GM23338 (cell line): ENCODE results near the gene C22orf23. TPM values are rescaled to one million over a fixed set of nuclear protein-coding genes. Genes with fewer than 3 reads are reported as not detected.

ENCODE experiments used
- ATAC-seq: fragments of 200-7000 bp; cut with Tn5 transposase; 3 replicates; pipeline ENCODE4 v1.9.1; 2020
- DNase-seq: peaks from one replicate; pipeline ENCODE4 v3.0.0-alpha.2; 2015; ENCODE audit warnings: low spot score
- H2AFZ ChIP-seq: fragments of 200-600 bp; sonication (generic); 2 replicates; pipeline ENCODE4 v1.8.0; 2016; ENCODE audit warnings: antibody characterized with exemption, mild to moderate bottlenecking, moderate library complexity
- H3F3A ChIP-seq: fragments of 200-600 bp; sonication (generic); replicated peaks from 2 replicates; pipeline ENCODE4 v1.8.0; 2017; ENCODE audit warnings: antibody characterized with exemption, mixed run types, low read depth
- H3K27ac ChIP-seq: fragments of 200-600 bp; sonication (generic); 2 replicates; pipeline ENCODE4 v1.6.1; 2016; ENCODE audit warnings: low read depth
- H3K27me3 ChIP-seq: fragments of 200-600 bp; sonication (generic); 2 replicates; pipeline ENCODE4 v1.8.0; 2016; ENCODE audit warnings: mild to moderate bottlenecking, mixed run types, moderate library complexity; ENCODE audit not compliant: insufficient read depth
- H3K36me3 ChIP-seq: fragments of 200-600 bp; sonication (generic); 2 replicates; pipeline ENCODE4 v1.8.0; 2016; ENCODE audit warnings: mild to moderate bottlenecking; ENCODE audit not compliant: insufficient read depth
- H3K4me1 ChIP-seq: fragments of 200-600 bp; sonication (generic); 2 replicates; pipeline ENCODE4 v1.8.0; 2016; ENCODE audit warnings: mild to moderate bottlenecking, moderate library complexity; ENCODE audit not compliant: insufficient read depth
- H3K4me2 ChIP-seq: fragments of 200-600 bp; sonication (generic); 2 replicates; pipeline ENCODE4 v1.7.1; 2017; ENCODE audit warnings: mixed run types
- H3K4me3 ChIP-seq: fragments of 200-600 bp; sonication (generic); 2 replicates; pipeline ENCODE4 v1.6.1; 2016; ENCODE audit warnings: mixed run types
- H3K79me2 ChIP-seq: fragments of 200-600 bp; sonication (generic); replicated peaks from 2 replicates; pipeline ENCODE4 v1.8.0; 2017; ENCODE audit warnings: mild to moderate bottlenecking; ENCODE audit not compliant: insufficient read depth
- H3K9me2 ChIP-seq: fragments of 200-600 bp; sonication (generic); 2 replicates; pipeline ENCODE4 v1.8.0; 2017; ENCODE audit not compliant: insufficient read depth
- H4K20me1 ChIP-seq: fragments of 200-600 bp; sonication (generic); replicated peaks from 2 replicates; pipeline ENCODE4 v1.8.0; 2017; ENCODE audit warnings: mild to moderate bottlenecking; ENCODE audit not compliant: insufficient read depth
- H3K27ac Mint-ChIP-seq: 2 replicates; pipeline ENCODE4 v1.8.0; 2020; ENCODE audit warnings: inconsistent platforms, mild to moderate bottlenecking, moderate library complexity, mixed read lengths
- H3K27me3 Mint-ChIP-seq: 3 replicates; pipeline ENCODE4 v1.8.0; 2022; ENCODE audit warnings: low read depth, mild to moderate bottlenecking, moderate library complexity, mixed read lengths, inconsistent platforms; ENCODE audit not compliant: insufficient read depth, poor library complexity
- H3K36me3 Mint-ChIP-seq: 3 replicates; pipeline ENCODE4 v1.8.0; 2021; ENCODE audit warnings: low read depth, mild to moderate bottlenecking, inconsistent platforms, moderate library complexity, mixed read lengths
- H3K4me1 Mint-ChIP-seq: 3 replicates; pipeline ENCODE4 v1.8.0; 2020; ENCODE audit warnings: mild to moderate bottlenecking, inconsistent platforms, mixed read lengths
- H3K4me3 Mint-ChIP-seq: 3 replicates; pipeline ENCODE4 v1.8.0; 2021; ENCODE audit warnings: moderate library complexity, mild to moderate bottlenecking, inconsistent platforms, mixed read lengths
- H3K9me3 Mint-ChIP-seq: 3 replicates; pipeline ENCODE4 v1.8.0; 2020; ENCODE audit warnings: moderate library complexity, mild to moderate bottlenecking, inconsistent platforms, mixed read lengths
- CREB1 ChIP-seq: fragments of 250-450 bp; sonication (Bioruptor Pico); IDR thresholded peaks from 2 replicates; pipeline ENCODE4 v1.5.0; 2020; ENCODE audit warnings: low read depth, mild to moderate bottlenecking, moderate library complexity
- ETS1 ChIP-seq: IDR thresholded peaks from 2 replicates; pipeline ENCODE4 v1.6.1; 2016; ENCODE audit warnings: antibody characterized with exemption
- EZH2 ChIP-seq: fragments of 200-600 bp; sonication (generic); IDR thresholded peaks from one replicate; pipeline ENCODE4 v1.8.0; 2017; ENCODE audit warnings: antibody characterized with exemption, mild to moderate bottlenecking, low read depth; ENCODE audit not compliant: unreplicated experiment
- EZH2phosphoT487 ChIP-seq: fragments of 200-600 bp; sonication (generic); IDR thresholded peaks from one replicate; pipeline ENCODE4 v1.8.1; 2018; ENCODE audit warnings: antibody characterized with exemption; ENCODE audit not compliant: unreplicated experiment
- JUNB ChIP-seq: IDR thresholded peaks from one replicate; pipeline ENCODE4 v1.6.1; 2016; ENCODE audit warnings: antibody characterized with exemption; ENCODE audit not compliant: unreplicated experiment
- NANOG ChIP-seq: IDR thresholded peaks from 2 replicates; pipeline ENCODE4 v1.6.1; 2016; ENCODE audit warnings: antibody characterized with exemption, borderline replicate concordance
- POLR2AphosphoS5 ChIP-seq: IDR thresholded peaks from 2 replicates; pipeline ENCODE4 v1.6.1; 2016; ENCODE audit warnings: antibody characterized with exemption, low read depth
- REST ChIP-seq: IDR thresholded peaks from one replicate; pipeline ENCODE4 v1.6.1; 2018; ENCODE audit warnings: antibody characterized with exemption; ENCODE audit not compliant: unreplicated experiment
- STAT1 ChIP-seq: IDR thresholded peaks from one replicate; pipeline ENCODE4 v1.6.1; 2016; ENCODE audit warnings: antibody characterized with exemption; ENCODE audit not compliant: unreplicated experiment
- ZNF114 ChIP-seq: fragments of 250-450 bp; sonication (Bioruptor Pico); IDR thresholded peaks from 2 replicates; pipeline ENCODE4 v1.5.0; 2020; ENCODE audit warnings: mild to moderate bottlenecking, moderate library complexity
- ZNF331 ChIP-seq: fragments of 250-450 bp; sonication (Bioruptor Pico); IDR thresholded peaks from 2 replicates; pipeline ENCODE4 v1.5.0; 2020; ENCODE audit warnings: low read depth, mild to moderate bottlenecking, moderate library complexity
- polyA plus RNA-seq: library from polyadenylated mRNA; unstranded; fragments of >200 nt; fragmentation: Nextera tagmentation; extraction: Ambion mirVana; gene quantifications from 2 replicates; pipeline ENCODE4 v1.2.1, GENCODE V29; 2016
- total RNA-seq: library from RNA; depleted of rRNA; stranded (reverse); fragments of >200 nt; shearing (Covaris generic); gene quantifications from 2 replicates; pipeline ENCODE4 v1.2.3, GENCODE V29; 2014
- TF ChIP-seq, protein P1 (sequence below), 2 experiments: fragments of 200-600 bp in 1 of 2; sonication (generic) in 1 of 2; conservative IDR thresholded peaks; 2 replicates each; pipeline versions ENCODE4 v1.5.1 to v1.6.1; 2016 to 2017; ENCODE audit warnings: antibody characterized with exemption in 2 of 2, low read depth in 2 of 2, mild to moderate bottlenecking in 2 of 2, moderate library complexity in 1 of 2

Gene C22orf23
- total and polyA plus RNA-seq, 2 experiments from 2014 or later, result 0.38 TPM; not detected in 1

GRCh38 chr22:37925330-37925729 lies 28.1 kb downstream of the C22orf23 start (continued):
- TF ChIP-seq CREB1 (CRISPR knock-in tag) (no peak), ZNF331 (CRISPR knock-in tag) (no peak), NANOG (no peak), POLR2AphosphoS5 (no peak), EZH2phosphoT487 (no peak), EZH2 (no peak), JUNB (no peak), STAT1 (no peak), ZNF114 (CRISPR knock-in tag) (no peak), ETS1 (no peak)
- TF ChIP-seq, protein P1, sequence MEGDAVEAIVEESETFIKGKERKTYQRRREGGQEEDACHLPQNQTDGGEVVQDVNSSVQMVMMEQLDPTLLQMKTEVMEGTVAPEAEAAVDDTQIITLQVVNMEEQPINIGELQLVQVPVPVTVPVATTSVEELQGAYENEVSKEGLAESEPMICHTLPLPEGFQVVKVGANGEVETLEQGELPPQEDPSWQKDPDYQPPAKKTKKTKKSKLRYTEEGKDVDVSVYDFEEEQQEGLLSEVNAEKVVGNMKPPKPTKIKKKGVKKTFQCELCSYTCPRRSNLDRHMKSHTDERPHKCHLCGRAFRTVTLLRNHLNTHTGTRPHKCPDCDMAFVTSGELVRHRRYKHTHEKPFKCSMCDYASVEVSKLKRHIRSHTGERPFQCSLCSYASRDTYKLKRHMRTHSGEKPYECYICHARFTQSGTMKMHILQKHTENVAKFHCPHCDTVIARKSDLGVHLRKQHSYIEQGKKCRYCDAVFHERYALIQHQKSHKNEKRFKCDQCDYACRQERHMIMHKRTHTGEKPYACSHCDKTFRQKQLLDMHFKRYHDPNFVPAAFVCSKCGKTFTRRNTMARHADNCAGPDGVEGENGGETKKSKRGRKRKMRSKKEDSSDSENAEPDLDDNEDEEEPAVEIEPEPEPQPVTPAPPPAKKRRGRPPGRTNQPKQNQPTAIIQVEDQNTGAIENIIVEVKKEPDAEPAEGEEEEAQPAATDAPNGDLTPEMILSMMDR (conservative IDR thresholded peaks at IDR 0.05; ENCODE audit: low read depth in 2 of 2), result no peak

DNA sequence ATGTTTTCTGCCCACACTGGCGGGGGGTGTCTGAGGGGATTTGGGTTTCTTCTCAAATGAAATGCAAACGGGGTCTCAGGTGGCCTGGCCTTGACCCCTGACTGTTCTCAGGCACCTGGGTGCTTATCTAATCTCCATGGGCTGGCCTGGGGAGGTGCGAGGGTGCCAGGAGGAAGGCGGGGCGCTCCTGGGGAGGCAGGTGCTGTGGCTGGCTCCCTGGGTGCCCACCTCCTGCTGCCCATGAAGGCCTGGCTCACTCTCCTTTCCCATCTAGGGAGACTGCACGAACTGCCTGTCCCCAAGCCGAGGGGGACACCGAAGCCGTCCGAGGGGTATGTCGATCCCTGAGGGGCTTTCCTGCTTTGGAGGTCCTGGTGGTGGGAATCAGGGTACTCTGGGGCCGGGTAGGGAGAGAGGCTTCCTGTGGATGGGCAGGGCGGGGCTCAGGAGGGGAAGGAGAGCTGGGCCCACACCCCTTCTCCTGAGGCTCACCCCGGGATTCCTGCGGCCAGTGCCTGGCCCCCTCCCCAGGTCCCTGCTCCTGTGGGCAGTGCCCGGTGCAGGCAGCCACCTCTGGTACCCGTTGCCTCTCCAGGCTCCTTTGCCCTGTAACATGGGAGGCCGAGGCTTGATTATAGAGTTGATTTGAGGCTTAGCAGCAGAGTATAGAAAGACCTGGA lies 28.9 kb downstream of the C22orf23 start:
- Mint-ChIP-seq H3K27ac (no peak overlapping the region), H3K4me1 (no peaks in the 10 kb centered on the region)
- H3K36me3 ChIP-seq, result no peaks in the 10 kb centered on the region
- TF ChIP-seq ETS1, result no peak
- TF ChIP-seq STAT1, result no peak
- TF ChIP-seq POLR2AphosphoS5, result no peak
- no peak for TF ChIP-seq REST
- no peak for TF ChIP-seq CREB1 (CRISPR knock-in tag)
- TF ChIP-seq, protein P1 (conservative IDR thresholded peaks at IDR 0.05; ENCODE audit: low read depth in 2 of 2), result no peak
- TF ChIP-seq JUNB, result no peak
- TF ChIP-seq EZH2, result no peak
- no peak for TF ChIP-seq EZH2phosphoT487

More for the DNA sequence above, 28.9 kb downstream of the C22orf23 start:
- Histone ChIP-seq H3K9me2 (no peaks in the 10 kb centered on the region), H4K20me1 (no peaks in the 10 kb centered on the region), H3K4me1 (no peaks in the 10 kb centered on the region), H3K27ac (no peak overlapping the region), H3K4me3 (no peak overlapping the region), H2AFZ (no peak overlapping the region), H3K4me2 (no peak overlapping the region), H3F3A (no peaks in the 10 kb centered on the region), H3K79me2 (no peaks in the 10 kb centered on the region), H3K27me3 (no peaks in the 10 kb centered on the region)
- peaks cover 13% of the 10 kb centered on the region; the same call in 2 of the 3 replicates for H3K36me3 Mint-ChIP-seq
- no peaks in the 10 kb centered on the region for H3K9me3 Mint-ChIP-seq
- no peak for ATAC-seq
- DNase-seq, result no peak
- H3K4me3 Mint-ChIP-seq, result no peak overlapping the region
- peaks cover 4% of the 10 kb centered on the region for H3K27me3 Mint-ChIP-seq
